ENCODE data around the gene ZFX.
A peak's percentile ranks its signal among the peaks of the same experiment; 100 is the strongest.
"Not testable (repeated sequence)": the region's sequence is repeated elsewhere in the genome, so short reads cannot be mapped to it uniquely, and the experiment has no call there.

Gene ZFX

DNA sequence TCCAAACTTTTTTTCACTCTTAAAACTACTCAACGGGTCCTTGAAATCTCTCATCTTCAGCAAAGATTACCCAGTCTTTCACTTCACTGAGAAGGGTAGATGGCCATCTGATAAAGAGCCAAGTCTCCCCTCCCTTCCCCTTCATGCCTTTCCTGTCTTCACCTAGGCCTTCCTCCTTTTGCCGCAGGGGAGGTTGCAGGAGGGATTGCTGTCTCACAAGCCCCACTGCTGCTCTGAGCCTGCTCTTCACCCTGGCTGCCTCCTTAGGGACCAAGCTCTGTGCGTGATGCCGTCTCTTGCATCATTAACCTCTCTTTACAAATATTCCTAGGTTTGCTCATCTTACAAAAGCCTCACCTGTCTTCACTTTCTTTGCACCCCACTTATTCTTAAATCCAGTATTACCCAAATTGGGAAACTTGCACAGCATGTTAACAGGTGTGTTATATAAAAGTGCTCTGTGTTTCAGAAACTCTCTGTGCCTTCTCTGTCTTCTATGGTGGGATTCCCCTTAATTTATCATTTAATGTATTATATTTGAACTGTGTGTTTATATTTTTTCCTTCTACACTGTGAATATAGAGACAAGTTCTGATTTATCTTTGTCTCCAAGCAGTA, 3.8 kb downstream of the ZFX start:
- peaks cover 5 to 18% of the 10 kb centered on the region in 2 donors for H3K4me1 ChIP-seq (ENCODE audit: control insufficient read depth in 1 of 2, insufficient read depth in 2 of 2, low read length in 2 of 2)
- no peaks in the 10 kb centered on the region for H3K27me3 ChIP-seq (ENCODE audit: low read depth, low read length)
- no peak overlapping the region for H3K27ac ChIP-seq (ENCODE audit: low read length)
- H3K9me3 ChIP-seq (ENCODE audit: control insufficient read depth in 1 of 2, low read length in 2 of 2): no peaks in the 10 kb centered on the region
- peaks cover 0 to 7% of the 10 kb centered on the region in 2 donors for H3K36me3 ChIP-seq (ENCODE audit: control insufficient read depth in 1 of 2, insufficient read depth in 2 of 2, low read length in 2 of 2)
- H3K4me3 ChIP-seq (ENCODE audit: low read depth in 1 of 2, low read length in 2 of 2): peak overlapping the region in 1 of 2 donors; percentile 16

DNA sequence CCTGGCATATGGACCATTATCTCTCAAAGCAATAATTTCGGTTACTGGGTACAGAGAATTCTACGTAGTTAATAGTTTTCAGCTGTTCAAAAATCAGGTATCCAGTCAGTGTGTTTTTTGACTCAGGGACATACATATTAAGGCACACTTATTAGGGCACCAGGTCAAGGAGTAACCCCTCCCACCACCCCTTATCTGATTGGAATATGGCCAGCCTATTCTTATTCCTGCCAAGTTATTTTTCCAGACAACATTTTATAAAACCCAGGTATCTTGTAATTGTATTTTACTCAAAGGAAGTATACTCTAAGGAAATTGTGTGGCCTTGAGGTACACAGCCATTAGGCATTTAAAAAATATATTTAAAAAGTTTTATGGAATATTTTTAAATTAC, 4.3 kb downstream of the ZFX start:
- Histone ChIP-seq H3K36me3 (ENCODE audit: control insufficient read depth in 1 of 2, insufficient read depth in 2 of 2, low read length in 2 of 2) (peaks cover 0 to 4% of the 10 kb centered on the region in 2 donors), H3K9me3 (ENCODE audit: control insufficient read depth in 1 of 2, low read length in 2 of 2) (no peaks in the 10 kb centered on the region), H3K4me3 (ENCODE audit: low read depth in 1 of 2, low read length in 2 of 2) (no peak overlapping the region), H3K27ac (ENCODE audit: low read length) (no peak overlapping the region), H3K27me3 (ENCODE audit: low read depth, low read length) (no peaks in the 10 kb centered on the region), H3K4me1 (ENCODE audit: control insufficient read depth in 1 of 2, insufficient read depth in 2 of 2, low read length in 2 of 2) (peaks cover 5 to 18% of the 10 kb centered on the region in 2 donors)

DNA sequence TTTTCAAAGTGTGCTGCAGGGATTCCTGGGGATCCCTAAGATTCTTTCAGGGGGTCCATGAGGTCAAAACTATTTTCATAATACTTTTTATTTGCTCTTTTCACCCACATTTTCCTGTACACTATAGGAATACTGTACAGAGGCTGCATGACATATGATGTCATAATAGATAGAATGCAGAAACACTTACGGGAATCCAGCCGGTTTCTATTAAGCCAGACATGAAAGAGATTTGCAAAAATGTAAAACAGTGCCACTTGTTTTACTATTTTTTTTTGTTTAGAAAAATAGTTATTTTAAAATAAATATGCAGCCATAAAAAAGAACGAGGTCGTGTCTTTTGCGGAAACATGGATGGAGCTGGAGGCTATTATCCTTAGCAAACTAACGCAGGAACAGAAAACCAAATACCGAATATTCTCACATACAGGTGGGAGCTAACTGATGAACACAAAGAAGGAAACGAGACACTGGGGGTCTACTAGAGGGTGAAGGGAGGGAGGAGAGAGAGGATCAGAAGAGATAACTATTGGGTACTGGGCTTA, 5.0 kb downstream of the ZFX start:
- no peak overlapping the region for H3K27ac ChIP-seq (ENCODE audit: low read length)
- H3K4me1 ChIP-seq (ENCODE audit: control insufficient read depth in 1 of 2, insufficient read depth in 2 of 2, low read length in 2 of 2): peaks cover 5 to 18% of the 10 kb centered on the region in 2 donors
- H3K36me3 ChIP-seq (ENCODE audit: control insufficient read depth in 1 of 2, insufficient read depth in 2 of 2, low read length in 2 of 2): peaks cover 0 to 4% of the 10 kb centered on the region in 2 donors
- H3K4me3 ChIP-seq (ENCODE audit: low read depth in 1 of 2, low read length in 2 of 2): no peak overlapping the region
- H3K9me3 ChIP-seq (ENCODE audit: control insufficient read depth in 1 of 2, low read length in 2 of 2): no peaks in the 10 kb centered on the region
- H3K27me3 ChIP-seq (ENCODE audit: low read depth, low read length): no peaks in the 10 kb centered on the region

DNA sequence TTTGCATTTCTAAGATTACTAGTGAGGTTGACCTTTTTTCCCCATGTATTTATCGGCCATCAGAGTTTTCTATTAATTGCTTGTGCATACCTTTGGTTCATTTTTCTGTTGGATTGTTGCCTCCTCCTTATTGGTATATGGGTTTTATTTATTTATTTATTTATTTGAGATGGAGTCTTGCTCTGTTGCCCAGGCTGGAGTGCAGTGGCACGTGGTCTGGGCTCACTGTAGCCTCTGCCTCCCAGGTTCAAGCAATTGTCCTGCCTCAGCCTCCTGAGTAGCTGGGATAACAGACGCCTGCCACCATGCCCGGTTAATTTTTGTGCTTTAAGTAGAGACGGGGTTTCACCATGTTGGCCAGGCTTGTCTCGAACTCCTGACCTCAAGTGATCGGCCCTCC, 6.2 kb downstream of the ZFX start:
- H3K27me3 ChIP-seq (ENCODE audit: low read depth, low read length); H3K4me3 ChIP-seq (ENCODE audit: low read depth in 1 of 2, low read length in 2 of 2); H3K36me3 ChIP-seq (ENCODE audit: control insufficient read depth in 1 of 2, insufficient read depth in 2 of 2, low read length in 2 of 2); H3K27ac ChIP-seq (ENCODE audit: low read length); H3K9me3 ChIP-seq (ENCODE audit: control insufficient read depth in 1 of 2, low read length in 2 of 2): not testable (repeated sequence)
- H3K4me1 ChIP-seq (ENCODE audit: control insufficient read depth in 1 of 2, insufficient read depth in 2 of 2, low read length in 2 of 2): peaks cover 5 to 18% of the 10 kb centered on the region in 2 donors

DNA sequence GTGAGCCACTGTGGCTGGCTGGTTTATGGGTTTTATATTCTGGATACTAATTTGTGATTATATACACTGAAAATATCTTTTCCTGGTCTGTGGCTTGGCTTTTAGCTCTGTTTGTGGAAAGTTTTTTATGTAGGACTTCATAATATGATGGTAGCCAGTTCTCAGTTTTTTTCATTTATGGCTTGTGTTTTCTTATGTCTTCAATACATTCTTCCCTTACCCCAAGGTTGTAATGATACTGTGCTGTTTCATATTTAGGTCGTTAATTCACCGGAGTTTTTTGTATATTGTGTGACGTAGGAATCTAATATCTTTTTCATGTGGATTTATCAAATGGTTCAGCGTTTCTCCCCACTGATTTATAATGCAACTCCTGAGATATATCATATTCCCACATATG, 6.6 kb downstream of the ZFX start:
- Histone ChIP-seq H3K27ac (ENCODE audit: low read length) (no peak overlapping the region), H3K4me1 (ENCODE audit: control insufficient read depth in 1 of 2, insufficient read depth in 2 of 2, low read length in 2 of 2) (peaks cover 5 to 18% of the 10 kb centered on the region in 2 donors), H3K4me3 (ENCODE audit: low read depth in 1 of 2, low read length in 2 of 2) (no peak overlapping the region), H3K9me3 (ENCODE audit: control insufficient read depth in 1 of 2, low read length in 2 of 2) (no peaks in the 10 kb centered on the region), H3K27me3 (ENCODE audit: low read depth, low read length) (no peaks in the 10 kb centered on the region), H3K36me3 (ENCODE audit: control insufficient read depth in 1 of 2, insufficient read depth in 2 of 2, low read length in 2 of 2) (no peaks in the 10 kb centered on the region)

DNA sequence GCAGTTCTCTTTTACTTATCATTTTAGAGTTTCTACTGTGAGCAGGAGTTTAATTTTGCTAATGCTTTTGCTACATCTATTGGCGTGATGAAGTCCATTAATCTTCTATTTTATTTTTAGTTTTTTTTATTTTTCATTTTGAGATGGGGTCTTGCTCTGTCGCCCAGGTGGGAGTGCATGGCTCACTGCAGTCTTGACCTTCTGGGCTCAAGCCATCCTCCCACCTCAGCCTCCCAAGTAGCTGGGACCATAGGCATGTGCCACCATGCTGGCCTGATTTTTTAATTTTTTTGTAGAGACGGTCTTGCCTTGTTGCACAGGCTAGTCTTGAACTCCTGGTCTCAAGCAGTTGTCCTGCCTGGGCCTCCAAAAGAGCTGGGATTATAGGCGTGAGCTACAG, 9.4 kb downstream of the ZFX start:
- H3K27me3 ChIP-seq (ENCODE audit: low read depth, low read length): no peaks in the 10 kb centered on the region
- no peak overlapping the region for H3K27ac ChIP-seq (ENCODE audit: low read length)
- no peaks in the 10 kb centered on the region for H3K36me3 ChIP-seq (ENCODE audit: control insufficient read depth in 1 of 2, insufficient read depth in 2 of 2, low read length in 2 of 2)
- peaks cover 0 to 8% of the 10 kb centered on the region in 2 donors for H3K4me1 ChIP-seq (ENCODE audit: control insufficient read depth in 1 of 2, insufficient read depth in 2 of 2, low read length in 2 of 2)
- no peak overlapping the region for H3K4me3 ChIP-seq (ENCODE audit: low read depth in 1 of 2, low read length in 2 of 2)
- no peaks in the 10 kb centered on the region for H3K9me3 ChIP-seq (ENCODE audit: control insufficient read depth in 1 of 2, low read length in 2 of 2)

DNA sequence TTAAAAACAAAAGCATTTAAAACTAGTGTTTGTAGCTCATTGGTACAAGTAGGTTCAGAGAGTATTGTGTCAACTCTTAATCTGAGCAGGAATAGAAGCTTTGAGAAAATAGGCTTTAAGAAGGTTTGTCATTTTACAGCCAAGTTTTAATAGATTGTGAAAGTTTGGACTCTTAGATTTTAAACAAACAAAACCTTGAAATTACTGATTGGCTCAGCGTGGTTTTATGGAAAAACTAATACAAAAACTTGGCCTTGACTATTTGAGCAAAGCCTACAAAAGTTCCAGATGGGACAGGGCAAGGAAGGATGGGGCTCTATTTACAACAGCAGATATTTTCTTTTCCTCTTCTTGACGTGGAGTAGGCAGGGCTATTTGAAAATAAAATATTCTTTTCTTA, 16.5 kb downstream of the ZFX start:
- no peaks in the 10 kb centered on the region for H3K27me3 ChIP-seq (ENCODE audit: low read depth, low read length)
- H3K27ac ChIP-seq (ENCODE audit: low read length): no peak overlapping the region
- no peaks in the 10 kb centered on the region for H3K36me3 ChIP-seq (ENCODE audit: control insufficient read depth in 1 of 2, insufficient read depth in 2 of 2, low read length in 2 of 2)
- H3K4me3 ChIP-seq (ENCODE audit: low read depth in 1 of 2, low read length in 2 of 2): no peak overlapping the region
- no peaks in the 10 kb centered on the region for H3K9me3 ChIP-seq (ENCODE audit: control insufficient read depth in 1 of 2, low read length in 2 of 2)
- peaks cover 4 to 27% of the 10 kb centered on the region in 2 donors for H3K4me1 ChIP-seq (ENCODE audit: control insufficient read depth in 1 of 2, insufficient read depth in 2 of 2, low read length in 2 of 2)

DNA sequence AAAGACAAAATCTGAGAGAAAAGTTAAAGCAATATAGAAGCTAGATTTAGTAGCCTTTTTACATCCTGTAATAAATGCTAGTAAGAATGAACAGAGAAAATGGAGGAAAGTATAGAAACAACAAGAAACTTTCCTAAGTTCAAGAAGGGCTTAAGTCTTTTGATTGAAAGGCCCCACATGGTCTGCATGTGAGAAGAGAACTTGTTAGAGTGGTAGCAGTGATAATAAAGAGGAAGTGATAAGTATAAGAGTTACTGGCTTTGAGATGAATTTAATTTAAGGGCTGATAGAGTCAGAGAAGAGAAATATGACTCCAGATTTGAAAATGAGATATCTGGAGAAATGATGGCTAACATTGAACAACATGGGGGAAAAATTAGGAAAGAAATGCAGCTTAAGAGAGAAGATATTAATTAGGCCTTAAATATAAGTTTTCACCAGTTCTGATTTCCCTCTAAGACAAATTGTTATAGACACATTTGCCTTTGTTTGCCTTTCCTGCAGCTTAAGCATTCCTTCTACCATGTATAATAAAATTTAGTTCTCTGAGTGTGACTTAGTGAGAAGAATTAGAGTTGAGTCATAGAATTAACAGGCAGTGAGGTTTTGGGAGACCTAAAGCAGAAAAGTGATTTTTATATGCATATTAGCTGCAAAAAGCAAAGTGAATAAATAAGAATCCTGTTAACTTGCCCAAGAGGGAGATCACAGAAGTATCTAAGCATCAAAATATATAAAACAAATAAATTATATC, 18.4 kb downstream of the ZFX start:
- Histone ChIP-seq H3K27ac (ENCODE audit: low read length) (no peak overlapping the region), H3K4me1 (ENCODE audit: control insufficient read depth in 1 of 2, insufficient read depth in 2 of 2, low read length in 2 of 2) (peaks cover 9 to 40% of the 10 kb centered on the region in 2 donors), H3K27me3 (ENCODE audit: low read depth, low read length) (no peaks in the 10 kb centered on the region)

DNA sequence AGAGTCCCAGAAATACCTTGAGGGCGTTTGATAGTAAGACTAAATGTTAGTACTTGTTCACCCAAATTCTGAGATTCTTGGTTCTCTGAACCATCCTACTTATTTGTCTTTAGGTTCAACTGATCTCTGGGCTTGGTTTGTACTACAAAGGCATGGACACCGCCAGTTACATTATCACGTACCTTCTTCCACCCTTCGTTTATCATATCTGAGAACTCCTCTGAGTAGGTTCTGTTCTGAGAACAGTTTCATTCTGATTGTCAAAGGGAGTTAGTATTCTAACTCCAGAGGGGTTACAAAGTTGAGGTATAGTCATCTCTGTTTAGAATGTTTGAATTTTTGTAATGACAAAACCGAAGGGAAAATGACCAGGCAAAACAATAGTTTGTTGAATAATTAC, 19.3 kb downstream of the ZFX start:
- peaks cover 9 to 41% of the 10 kb centered on the region in 2 donors for H3K4me1 ChIP-seq (ENCODE audit: control insufficient read depth in 1 of 2, insufficient read depth in 2 of 2, low read length in 2 of 2)
- H3K9me3 ChIP-seq (ENCODE audit: control insufficient read depth in 1 of 2, low read length in 2 of 2): no peaks in the 10 kb centered on the region
- H3K4me3 ChIP-seq (ENCODE audit: low read depth in 1 of 2, low read length in 2 of 2): no peak overlapping the region
- no peaks in the 10 kb centered on the region for H3K27me3 ChIP-seq (ENCODE audit: low read depth, low read length)
- peaks cover 0 to 9% of the 10 kb centered on the region in 2 donors for H3K36me3 ChIP-seq (ENCODE audit: control insufficient read depth in 1 of 2, insufficient read depth in 2 of 2, low read length in 2 of 2)
- no peak overlapping the region for H3K27ac ChIP-seq (ENCODE audit: low read length)

More for the DNA sequence above, 18.4 kb downstream of the ZFX start:
- Histone ChIP-seq H3K4me3 (ENCODE audit: low read depth in 1 of 2, low read length in 2 of 2) (no peak overlapping the region), H3K36me3 (ENCODE audit: control insufficient read depth in 1 of 2, insufficient read depth in 2 of 2, low read length in 2 of 2) (peaks cover 0 to 4% of the 10 kb centered on the region in 2 donors), H3K9me3 (ENCODE audit: control insufficient read depth in 1 of 2, low read length in 2 of 2) (no peaks in the 10 kb centered on the region)

DNA sequence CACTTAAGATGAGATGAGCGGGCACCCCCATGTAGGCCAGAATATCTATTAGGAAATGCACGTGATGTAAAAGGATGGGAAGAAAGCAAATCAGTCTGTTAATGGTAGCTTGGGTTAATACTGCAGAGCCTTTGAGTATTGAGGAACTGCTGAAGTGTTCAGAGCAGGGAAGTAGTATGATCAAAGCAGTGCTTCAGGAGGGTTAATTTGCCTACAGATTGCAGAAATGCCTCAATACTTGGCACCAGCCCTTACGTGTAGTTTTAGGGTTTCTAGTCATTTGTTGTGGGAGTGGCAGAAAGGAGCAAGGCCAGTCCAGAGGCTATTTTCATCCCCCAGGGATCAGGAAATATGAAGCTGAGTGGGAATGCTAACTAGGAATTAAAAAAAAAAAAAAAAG, 19.7 kb downstream of the ZFX start:
- H3K9me3 ChIP-seq (ENCODE audit: control insufficient read depth in 1 of 2, low read length in 2 of 2): no peaks in the 10 kb centered on the region
- H3K4me1 ChIP-seq (ENCODE audit: control insufficient read depth in 1 of 2, insufficient read depth in 2 of 2, low read length in 2 of 2): peaks cover 9 to 41% of the 10 kb centered on the region in 2 donors
- H3K36me3 ChIP-seq (ENCODE audit: control insufficient read depth in 1 of 2, insufficient read depth in 2 of 2, low read length in 2 of 2): peaks cover 0 to 9% of the 10 kb centered on the region in 2 donors
- no peak overlapping the region for H3K27ac ChIP-seq (ENCODE audit: low read length)
- no peaks in the 10 kb centered on the region for H3K27me3 ChIP-seq (ENCODE audit: low read depth, low read length)
- no peak overlapping the region for H3K4me3 ChIP-seq (ENCODE audit: low read depth in 1 of 2, low read length in 2 of 2)

DNA sequence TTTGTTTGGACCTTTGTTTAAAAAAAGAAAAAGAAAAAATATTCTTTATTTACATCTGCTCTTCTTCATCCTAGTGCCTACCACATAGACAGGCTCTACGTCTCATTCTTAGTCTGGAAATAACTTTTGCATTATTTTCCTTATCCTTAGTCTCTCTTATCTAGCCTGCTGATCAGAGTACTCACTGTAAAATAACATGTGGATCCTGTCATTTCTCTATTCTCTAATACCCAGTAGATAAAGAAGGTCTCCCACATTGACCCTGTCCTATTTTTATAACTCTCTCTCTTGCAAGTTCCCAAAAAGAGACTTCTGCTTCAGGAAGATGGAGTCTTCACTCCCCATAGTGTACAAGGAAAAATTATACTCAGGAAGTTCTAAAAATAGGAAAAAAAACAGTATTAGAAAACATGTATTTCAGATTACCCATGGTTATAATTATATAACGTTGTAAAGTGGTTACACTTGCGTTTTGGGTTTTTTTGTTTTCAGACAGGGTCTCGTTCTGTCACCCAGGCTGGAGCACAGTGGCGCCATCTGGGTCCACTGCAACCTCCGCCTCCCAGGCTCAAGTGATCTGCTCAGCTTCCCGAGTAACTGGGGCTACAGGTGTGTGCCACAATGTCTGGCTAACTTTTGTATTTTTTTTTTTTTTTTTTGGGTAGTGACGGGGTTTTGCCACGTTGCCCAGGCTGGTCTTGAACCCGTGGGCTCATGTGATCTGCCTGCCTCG, 23.8 kb downstream of the ZFX start:
- no peaks in the 10 kb centered on the region for H3K27me3 ChIP-seq (ENCODE audit: low read depth, low read length)
- no peak overlapping the region for H3K4me3 ChIP-seq (ENCODE audit: low read depth in 1 of 2, low read length in 2 of 2)
- H3K36me3 ChIP-seq (ENCODE audit: control insufficient read depth in 1 of 2, insufficient read depth in 2 of 2, low read length in 2 of 2): peaks cover 5 to 9% of the 10 kb centered on the region in 2 donors
- no peak overlapping the region for H3K27ac ChIP-seq (ENCODE audit: low read length)
- H3K9me3 ChIP-seq (ENCODE audit: control insufficient read depth in 1 of 2, low read length in 2 of 2): no peaks in the 10 kb centered on the region
- peaks cover 5 to 28% of the 10 kb centered on the region in 2 donors for H3K4me1 ChIP-seq (ENCODE audit: control insufficient read depth in 1 of 2, insufficient read depth in 2 of 2, low read length in 2 of 2)
